ENCODE results near the gene ABCA1. TPM values are rescaled to one million over a fixed set of nuclear protein-coding genes. Genes with fewer than 3 reads are reported as not detected.

The ABCA1 gene
- polyA plus RNA-seq, 1 experiment = 29.6 TPM

- no peak for DNase-seq (ENCODE audit: low read depth, low spot score)
- no peak overlapping the region for H3K27ac ChIP-seq (ENCODE audit: low read depth, low read length)
- TF ChIP-seq, protein P1, sequence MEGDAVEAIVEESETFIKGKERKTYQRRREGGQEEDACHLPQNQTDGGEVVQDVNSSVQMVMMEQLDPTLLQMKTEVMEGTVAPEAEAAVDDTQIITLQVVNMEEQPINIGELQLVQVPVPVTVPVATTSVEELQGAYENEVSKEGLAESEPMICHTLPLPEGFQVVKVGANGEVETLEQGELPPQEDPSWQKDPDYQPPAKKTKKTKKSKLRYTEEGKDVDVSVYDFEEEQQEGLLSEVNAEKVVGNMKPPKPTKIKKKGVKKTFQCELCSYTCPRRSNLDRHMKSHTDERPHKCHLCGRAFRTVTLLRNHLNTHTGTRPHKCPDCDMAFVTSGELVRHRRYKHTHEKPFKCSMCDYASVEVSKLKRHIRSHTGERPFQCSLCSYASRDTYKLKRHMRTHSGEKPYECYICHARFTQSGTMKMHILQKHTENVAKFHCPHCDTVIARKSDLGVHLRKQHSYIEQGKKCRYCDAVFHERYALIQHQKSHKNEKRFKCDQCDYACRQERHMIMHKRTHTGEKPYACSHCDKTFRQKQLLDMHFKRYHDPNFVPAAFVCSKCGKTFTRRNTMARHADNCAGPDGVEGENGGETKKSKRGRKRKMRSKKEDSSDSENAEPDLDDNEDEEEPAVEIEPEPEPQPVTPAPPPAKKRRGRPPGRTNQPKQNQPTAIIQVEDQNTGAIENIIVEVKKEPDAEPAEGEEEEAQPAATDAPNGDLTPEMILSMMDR (IDR thresholded peaks at IDR 0.05; ENCODE audit: low read depth, low read length) = no peak
- ChIA-PET CTCF (interaction anchor here (0.6 kb wide), 1 partner anchor 769 kb away, joined by 4 read pairs; no protein-coding TSS in a partner anchor), POLR2A (no interaction called here)
- no peak overlapping the region for H3K4me3 ChIP-seq (ENCODE audit: low read depth, low read length)
- H3K27me3 ChIP-seq (ENCODE audit: control insufficient read depth, insufficient read depth, low read length) = no peaks in the 10 kb centered on the region
- H3K9me3 ChIP-seq (ENCODE audit: control insufficient read depth, insufficient read depth, low read length) = no peaks in the 10 kb centered on the region
Observed at GRCh38 chr9:104826079-104826775, 101.7 kb downstream of the ABCA1 start.

DNA sequence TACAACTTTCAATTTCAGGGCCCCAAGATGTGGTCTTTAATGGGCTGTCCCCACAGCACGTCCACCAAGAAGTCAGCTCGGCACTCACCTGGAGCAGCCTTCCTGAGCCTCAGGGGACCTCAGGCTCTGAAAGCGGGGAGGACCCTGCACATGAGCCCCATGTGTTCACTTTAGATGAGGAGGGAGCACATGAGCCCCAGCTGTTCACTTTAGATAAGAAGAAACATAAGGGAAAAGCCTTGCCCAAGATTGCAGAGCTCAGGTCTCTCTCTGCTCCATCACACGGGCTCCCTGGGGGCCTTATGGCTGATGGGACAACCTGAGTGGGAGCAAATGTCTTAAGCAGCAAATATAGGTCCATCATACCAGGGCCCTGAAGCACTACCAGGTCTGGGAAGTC, 107.6 kb downstream of the ABCA1 start:
- DNase-seq (ENCODE audit: low read depth, low spot score) = no peak
- H3K27me3 ChIP-seq (ENCODE audit: control insufficient read depth, insufficient read depth, low read length) = no peaks in the 10 kb centered on the region
- CTCF ChIA-PET = no interaction called here
- no peak overlapping the region for H3K4me3 ChIP-seq (ENCODE audit: low read depth, low read length)
- POLR2A ChIA-PET = no interaction called here
- peaks cover 4% of the 10 kb centered on the region; the same call in 1 of the 2 replicates for H3K9me3 ChIP-seq (ENCODE audit: control insufficient read depth, insufficient read depth, low read length)
- TF ChIP-seq, protein P1 (IDR thresholded peaks at IDR 0.05; ENCODE audit: low read depth, low read length) = no peak
- H3K27ac ChIP-seq (ENCODE audit: low read depth, low read length) = no peak overlapping the region

DNA sequence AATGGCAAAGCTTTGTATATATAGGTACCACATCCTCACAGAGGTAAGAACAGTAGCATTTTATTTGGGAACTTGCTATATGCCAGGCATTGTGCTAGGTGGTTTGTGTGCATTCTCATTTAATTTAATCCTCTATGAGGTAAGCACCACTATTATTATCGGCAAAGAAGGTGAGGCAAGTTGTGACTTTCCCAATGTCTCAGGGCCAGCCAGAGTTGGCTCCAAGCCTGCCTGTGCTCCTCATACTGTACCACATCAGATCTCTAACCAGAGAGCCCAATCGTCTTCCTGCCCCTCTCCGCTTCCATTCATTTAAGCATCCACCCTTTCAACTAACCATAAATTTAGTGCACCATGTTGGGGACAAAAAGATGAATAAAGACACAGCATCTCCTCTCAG, 108.9 kb downstream of the ABCA1 start:
- DNase-seq (ENCODE audit: low read depth, low spot score) = no peak
- Histone ChIP-seq H3K9me3 (ENCODE audit: control insufficient read depth, insufficient read depth, low read length) (peaks cover 4% of the 10 kb centered on the region; the same call in 1 of the 2 replicates), H3K27me3 (ENCODE audit: control insufficient read depth, insufficient read depth, low read length) (no peaks in the 10 kb centered on the region), H3K27ac (ENCODE audit: low read depth, low read length) (no peak overlapping the region), H3K4me3 (ENCODE audit: low read depth, low read length) (no peak overlapping the region)
- TF ChIP-seq, protein P1 (IDR thresholded peaks at IDR 0.05; ENCODE audit: low read depth, low read length) = no peak
- CTCF ChIA-PET = interaction anchor here (1.2 kb wide), 1 partner anchor 19 kb away, joined by 3 read pairs; no protein-coding TSS in a partner anchor
- POLR2A ChIA-PET = no interaction called here

DNA sequence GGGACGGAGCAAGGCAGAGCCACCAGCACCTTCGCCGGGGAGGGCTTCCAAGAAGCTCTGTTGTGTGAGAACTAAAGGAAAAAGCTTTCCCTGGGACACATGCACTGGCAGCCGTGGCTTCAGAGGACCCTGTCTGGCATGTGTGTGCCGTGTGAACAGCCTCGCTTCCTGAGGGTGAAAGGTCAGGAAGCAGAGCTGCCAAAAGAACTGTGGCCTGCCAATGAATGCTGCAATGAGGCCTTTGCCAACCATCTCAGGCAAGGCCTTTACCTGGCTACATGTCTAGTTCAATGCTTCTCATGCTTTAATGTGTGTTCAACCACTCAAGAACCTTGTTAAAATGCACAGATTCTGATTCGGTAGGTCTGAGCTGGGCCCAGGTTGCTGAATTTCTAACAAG, 110.5 kb downstream of the ABCA1 start:
- Histone ChIP-seq H3K9me3 (ENCODE audit: control insufficient read depth, insufficient read depth, low read length) (peaks cover 4% of the 10 kb centered on the region; the same call in 1 of the 2 replicates), H3K4me3 (ENCODE audit: low read depth, low read length) (no peak overlapping the region), H3K27me3 (ENCODE audit: control insufficient read depth, insufficient read depth, low read length) (no peaks in the 10 kb centered on the region), H3K27ac (ENCODE audit: low read depth, low read length) (no peak overlapping the region)
- TF ChIP-seq, protein P1 (IDR thresholded peaks at IDR 0.05; ENCODE audit: low read depth, low read length) = no peak
- ChIA-PET CTCF (no interaction called here), POLR2A (no interaction called here)
- DNase-seq (ENCODE audit: low read depth, low spot score) = no peak

- POLR2A ChIA-PET = no interaction called here
- Histone ChIP-seq H3K27me3 (ENCODE audit: control insufficient read depth, insufficient read depth, low read length) (no peaks in the 10 kb centered on the region), H3K9me3 (ENCODE audit: control insufficient read depth, insufficient read depth, low read length) (peaks cover 4% of the 10 kb centered on the region; the same call in 1 of the 2 replicates), H3K27ac (ENCODE audit: low read depth, low read length) (no peak overlapping the region), H3K4me3 (ENCODE audit: low read depth, low read length) (no peak overlapping the region)
- DNase-seq (ENCODE audit: low read depth, low spot score) = no peak
- TF ChIP-seq, protein P1 (IDR thresholded peaks at IDR 0.05; ENCODE audit: low read depth, low read length) = no peak
- CTCF ChIA-PET = no interaction called here
Observed at GRCh38 chr9:104815851-104816565, 111.9 kb downstream of the ABCA1 start.
